ENCODE data around the gene VENTX. TPM values are rescaled to one million over a fixed set of nuclear protein-coding genes. Genes with fewer than 3 reads are reported as not detected.

VENTX gene
- total RNA-seq, 1 donor from 2014 or later, result 1.2 TPM

DNA sequence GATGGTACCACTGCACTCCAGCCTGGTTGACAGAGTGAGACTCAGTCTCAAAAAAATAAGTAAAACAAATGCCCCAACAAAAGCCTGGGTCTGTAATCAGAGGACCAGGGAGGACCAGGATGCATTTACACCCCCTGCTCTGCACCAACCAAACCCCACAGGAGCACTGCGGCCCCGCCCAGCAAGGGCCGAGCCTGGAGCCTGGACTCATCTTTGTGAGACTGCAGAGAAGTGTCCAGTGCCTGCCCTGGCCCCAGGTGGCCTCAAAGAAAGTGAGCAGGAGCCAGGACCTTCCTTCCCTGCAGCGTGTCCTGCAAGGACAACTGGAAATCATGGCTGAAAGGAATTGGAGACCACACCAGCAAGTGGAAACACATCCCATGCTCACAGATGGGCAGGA, 46.0 kb upstream of the VENTX start:
- TF ChIP-seq, protein P1, sequence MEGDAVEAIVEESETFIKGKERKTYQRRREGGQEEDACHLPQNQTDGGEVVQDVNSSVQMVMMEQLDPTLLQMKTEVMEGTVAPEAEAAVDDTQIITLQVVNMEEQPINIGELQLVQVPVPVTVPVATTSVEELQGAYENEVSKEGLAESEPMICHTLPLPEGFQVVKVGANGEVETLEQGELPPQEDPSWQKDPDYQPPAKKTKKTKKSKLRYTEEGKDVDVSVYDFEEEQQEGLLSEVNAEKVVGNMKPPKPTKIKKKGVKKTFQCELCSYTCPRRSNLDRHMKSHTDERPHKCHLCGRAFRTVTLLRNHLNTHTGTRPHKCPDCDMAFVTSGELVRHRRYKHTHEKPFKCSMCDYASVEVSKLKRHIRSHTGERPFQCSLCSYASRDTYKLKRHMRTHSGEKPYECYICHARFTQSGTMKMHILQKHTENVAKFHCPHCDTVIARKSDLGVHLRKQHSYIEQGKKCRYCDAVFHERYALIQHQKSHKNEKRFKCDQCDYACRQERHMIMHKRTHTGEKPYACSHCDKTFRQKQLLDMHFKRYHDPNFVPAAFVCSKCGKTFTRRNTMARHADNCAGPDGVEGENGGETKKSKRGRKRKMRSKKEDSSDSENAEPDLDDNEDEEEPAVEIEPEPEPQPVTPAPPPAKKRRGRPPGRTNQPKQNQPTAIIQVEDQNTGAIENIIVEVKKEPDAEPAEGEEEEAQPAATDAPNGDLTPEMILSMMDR (IDR thresholded peaks at IDR 0.05; ENCODE audit: unreplicated experiment), result no peak
- no peak for DNase-seq (ENCODE audit: low spot score, unreplicated experiment)
- peaks cover 20% of the 10 kb centered on the region for H3K27me3 Mint-ChIP-seq
- H3K4me3 Mint-ChIP-seq (ENCODE audit: low read depth), result no peak overlapping the region
- H3K4me1 Mint-ChIP-seq (ENCODE audit: low read depth), result no peaks in the 10 kb centered on the region
- H3K9me3 Mint-ChIP-seq (ENCODE audit: low read depth), result peaks cover 18% of the 10 kb centered on the region
- no peak overlapping the region for H3K27ac Mint-ChIP-seq
- H3K36me3 Mint-ChIP-seq (ENCODE audit: insufficient read depth), result peaks cover 2% of the 10 kb centered on the region

DNA sequence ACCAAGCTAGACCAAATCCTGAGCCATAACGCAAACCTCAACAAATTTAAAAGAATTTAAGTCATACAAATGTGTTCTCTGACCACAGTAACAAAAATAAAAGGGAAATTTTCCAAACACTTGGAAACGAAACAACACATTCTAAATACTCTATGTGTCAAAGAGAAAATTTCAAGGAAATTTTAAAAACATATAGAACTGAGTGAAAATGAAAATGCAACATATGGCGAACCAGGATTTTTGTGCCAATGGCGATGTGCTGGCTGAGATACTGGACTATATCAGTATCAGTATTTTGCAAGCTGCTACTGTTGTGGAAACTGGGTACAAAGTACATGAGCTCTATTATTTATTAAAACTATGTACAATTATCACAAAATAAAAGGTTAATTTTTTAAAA, 43.5 kb upstream of the VENTX start:
- no peak overlapping the region for H3K4me3 Mint-ChIP-seq (ENCODE audit: low read depth)
- peaks cover 20% of the 10 kb centered on the region for H3K27me3 Mint-ChIP-seq
- TF ChIP-seq, protein P1 (IDR thresholded peaks at IDR 0.05; ENCODE audit: unreplicated experiment), result no peak
- H3K9me3 Mint-ChIP-seq (ENCODE audit: low read depth), result peaks cover 18% of the 10 kb centered on the region
- H3K4me1 Mint-ChIP-seq (ENCODE audit: low read depth), result no peaks in the 10 kb centered on the region
- H3K27ac Mint-ChIP-seq, result no peak overlapping the region
- H3K36me3 Mint-ChIP-seq (ENCODE audit: insufficient read depth), result peaks cover 2% of the 10 kb centered on the region
- no peak for DNase-seq (ENCODE audit: low spot score, unreplicated experiment)

DNA sequence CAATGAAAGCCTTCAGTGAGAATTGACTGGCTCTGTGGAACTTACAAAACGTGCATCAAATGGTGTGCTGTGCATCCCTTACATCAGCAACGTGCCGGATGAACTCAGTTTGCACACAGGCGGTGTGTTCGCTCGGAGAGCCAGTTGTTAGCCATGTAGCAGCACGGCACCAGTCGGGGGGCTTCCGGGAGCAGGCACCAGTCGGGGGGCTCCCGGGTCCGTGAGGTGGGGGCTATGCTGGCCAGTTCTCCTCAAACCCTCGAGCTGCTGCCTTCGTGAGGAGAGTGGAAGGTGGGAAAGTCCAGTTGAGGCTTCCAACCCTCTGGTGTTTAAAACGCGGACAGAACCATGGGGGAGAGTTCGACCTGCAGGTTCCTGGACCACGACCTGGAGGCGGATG, 42.6 kb upstream of the VENTX start:
- no peaks in the 10 kb centered on the region for H3K4me1 Mint-ChIP-seq (ENCODE audit: low read depth)
- no peak overlapping the region for H3K4me3 Mint-ChIP-seq (ENCODE audit: low read depth)
- H3K36me3 Mint-ChIP-seq (ENCODE audit: insufficient read depth), result peaks cover 2% of the 10 kb centered on the region
- peaks cover 18% of the 10 kb centered on the region for H3K9me3 Mint-ChIP-seq (ENCODE audit: low read depth)
- no peak for DNase-seq (ENCODE audit: low spot score, unreplicated experiment)
- H3K27ac Mint-ChIP-seq, result no peak overlapping the region
- TF ChIP-seq, protein P1 (IDR thresholded peaks at IDR 0.05; ENCODE audit: unreplicated experiment), result no peak
- H3K27me3 Mint-ChIP-seq, result peaks cover 20% of the 10 kb centered on the region

DNA sequence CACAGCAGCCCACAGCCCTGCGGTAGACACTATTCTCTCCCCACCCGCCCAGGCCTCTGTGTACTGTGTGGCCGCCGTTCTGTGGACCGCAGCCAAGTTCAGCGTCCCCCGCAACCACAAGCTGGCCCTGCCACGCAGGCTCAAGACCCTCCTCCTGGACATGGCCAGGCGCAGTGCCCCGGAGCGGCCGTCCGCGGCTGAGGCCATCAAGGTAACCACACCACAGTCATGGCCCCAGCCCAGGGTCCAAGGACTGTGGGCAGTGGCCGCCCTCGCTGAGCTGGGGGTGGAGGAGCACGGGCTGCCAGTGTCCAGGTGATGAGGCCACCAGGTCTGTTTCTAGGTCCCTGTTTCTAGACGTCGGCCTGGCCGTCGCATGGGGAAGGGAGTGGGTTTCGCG, 42.0 kb upstream of the VENTX start:
- Mint-ChIP-seq H3K4me3 (ENCODE audit: low read depth) (no peak overlapping the region), H3K27ac (no peak overlapping the region), H3K27me3 (peaks cover 20% of the 10 kb centered on the region), H3K9me3 (ENCODE audit: low read depth) (peaks cover 18% of the 10 kb centered on the region), H3K4me1 (ENCODE audit: low read depth) (no peaks in the 10 kb centered on the region), H3K36me3 (ENCODE audit: insufficient read depth) (peaks cover 2% of the 10 kb centered on the region)
- TF ChIP-seq, protein P1 (IDR thresholded peaks at IDR 0.05; ENCODE audit: unreplicated experiment), result no peak
- no peak for DNase-seq (ENCODE audit: low spot score, unreplicated experiment)

DNA sequence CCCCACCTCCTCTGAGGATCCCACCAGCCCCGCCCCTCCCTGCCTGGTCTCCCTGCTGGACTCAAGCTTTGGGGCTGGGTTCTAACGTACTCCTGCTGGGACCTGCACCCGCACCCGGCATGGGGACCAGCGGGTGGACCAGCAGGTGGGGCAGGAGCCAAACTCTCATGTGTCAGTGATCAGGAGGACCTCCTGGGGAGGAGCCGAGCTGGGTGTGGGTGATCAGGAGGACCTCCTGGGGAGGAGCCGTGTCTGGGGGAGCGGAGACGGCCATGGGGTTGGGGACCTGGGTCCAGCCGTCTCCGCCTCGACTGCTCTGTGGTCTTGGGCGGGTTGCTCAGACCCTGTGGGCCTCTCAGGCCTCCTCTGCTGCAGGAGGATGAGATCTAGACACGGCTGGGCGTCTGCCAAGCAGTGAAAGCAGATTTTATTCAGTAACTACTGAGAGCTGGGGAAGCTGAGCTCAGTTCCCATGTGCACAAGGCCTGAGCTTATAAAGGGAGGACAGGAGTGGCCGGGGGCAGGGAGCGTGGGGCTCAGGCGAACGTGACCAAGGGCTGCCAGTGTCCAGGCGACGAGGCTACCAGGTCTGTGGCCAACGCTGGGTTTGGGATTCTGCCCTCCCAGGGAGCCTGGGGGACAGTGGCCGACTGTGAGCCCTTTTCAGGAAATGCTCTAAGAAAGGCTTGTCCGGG, 41.3 kb upstream of the VENTX start:
- TF ChIP-seq, protein P1 (IDR thresholded peaks at IDR 0.05; ENCODE audit: unreplicated experiment), result no peak
- DNase-seq (ENCODE audit: low spot score, unreplicated experiment), result no peak
- Mint-ChIP-seq H3K9me3 (ENCODE audit: low read depth) (peaks cover 18% of the 10 kb centered on the region), H3K36me3 (ENCODE audit: insufficient read depth) (peaks cover 2% of the 10 kb centered on the region), H3K27ac (no peak overlapping the region), H3K4me1 (ENCODE audit: low read depth) (no peaks in the 10 kb centered on the region), H3K27me3 (peaks cover 20% of the 10 kb centered on the region), H3K4me3 (ENCODE audit: low read depth) (no peak overlapping the region)
